ENCODE measurements around the gene RMDN3.

Gene RMDN3

GRCh38 chr15:40746916-40747418, 8.1 kb downstream of the RMDN3 start:
- no peak for DNase-seq (ENCODE audit: low spot score)
- TF ChIP-seq CTCF (IDR thresholded peaks at IDR 0.05; ENCODE audit: extremely low read depth, missing control alignments) = no peak

DNA sequence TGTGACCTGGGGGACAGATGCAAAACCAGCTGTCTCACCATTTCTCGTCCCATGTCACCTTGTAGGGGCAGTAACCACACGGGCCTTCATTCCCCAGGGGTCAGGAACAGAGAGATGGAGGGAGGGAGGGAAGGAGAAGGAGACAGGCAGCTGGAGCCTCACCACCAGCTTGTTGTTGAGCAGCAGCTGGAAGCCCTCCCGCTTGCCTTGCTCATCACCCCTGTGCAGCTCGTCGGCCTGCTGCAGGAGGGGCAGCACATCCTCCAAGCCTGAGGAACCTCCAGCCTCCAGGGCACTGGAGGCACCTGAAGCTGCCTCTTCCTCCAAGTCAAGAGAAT, 10.3 kb downstream of the RMDN3 start:
- no peak for TF ChIP-seq CTCF (IDR thresholded peaks at IDR 0.05; ENCODE audit: extremely low read depth, missing control alignments)
- DNase-seq (ENCODE audit: low spot score) = no peak

DNA sequence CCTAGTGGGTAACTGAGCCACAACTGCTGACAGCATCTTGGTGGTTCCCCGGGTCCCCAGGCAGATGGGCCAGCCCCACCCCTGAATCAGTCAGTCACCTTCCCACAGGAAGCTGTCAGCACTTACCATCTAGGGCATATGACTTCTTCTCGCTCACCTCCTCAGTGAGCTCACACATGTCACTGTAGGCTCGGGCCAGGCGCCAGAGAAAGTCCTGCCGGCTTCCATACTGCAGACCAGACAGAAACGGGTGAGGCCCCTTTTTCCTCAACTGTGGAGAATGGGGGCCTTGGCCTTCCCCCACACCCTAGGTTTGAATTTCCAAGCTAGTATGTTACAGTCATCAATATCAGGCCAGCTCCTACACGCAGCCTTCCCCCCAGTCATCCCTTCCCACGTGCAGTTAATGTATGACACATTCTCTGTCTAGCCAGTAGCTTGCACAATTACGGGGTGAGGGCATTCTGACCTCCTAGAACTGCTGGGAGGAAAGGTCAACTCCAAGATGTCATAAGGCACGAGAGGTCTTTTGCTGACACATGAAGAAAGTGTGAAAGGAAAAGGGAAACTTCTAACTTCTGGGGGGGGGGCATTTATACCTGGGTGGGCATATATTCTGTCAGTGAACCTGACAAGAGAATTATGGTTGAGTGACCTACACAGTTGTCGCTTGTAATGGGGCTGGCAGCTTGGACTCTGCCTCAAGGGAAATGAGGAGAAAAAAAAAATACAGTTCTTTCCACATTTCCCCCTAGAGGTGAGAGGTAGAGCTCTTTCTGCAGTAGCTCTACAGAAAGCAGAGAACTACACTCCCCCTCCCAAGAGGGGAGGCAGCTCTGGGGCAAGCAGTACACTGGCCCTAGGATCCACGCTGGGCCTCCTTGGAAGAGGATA, 10.9 kb downstream of the RMDN3 start:
- no peak for TF ChIP-seq CTCF (IDR thresholded peaks at IDR 0.05; ENCODE audit: extremely low read depth, missing control alignments)
- DNase-seq (ENCODE audit: low spot score) = no peak

GRCh38 chr15:40743485-40743901, 11.6 kb downstream of the RMDN3 start:
- no peak for TF ChIP-seq CTCF (IDR thresholded peaks at IDR 0.05; ENCODE audit: extremely low read depth, missing control alignments)
- DNase-seq (ENCODE audit: low spot score) = no peak

- no peak for DNase-seq (ENCODE audit: low spot score)
- TF ChIP-seq CTCF (IDR thresholded peaks at IDR 0.05; ENCODE audit: extremely low read depth, missing control alignments) = no peak
These were observed 15.2 kb downstream of the RMDN3 start for GRCh38 chr15:40739854-40740253.

DNA sequence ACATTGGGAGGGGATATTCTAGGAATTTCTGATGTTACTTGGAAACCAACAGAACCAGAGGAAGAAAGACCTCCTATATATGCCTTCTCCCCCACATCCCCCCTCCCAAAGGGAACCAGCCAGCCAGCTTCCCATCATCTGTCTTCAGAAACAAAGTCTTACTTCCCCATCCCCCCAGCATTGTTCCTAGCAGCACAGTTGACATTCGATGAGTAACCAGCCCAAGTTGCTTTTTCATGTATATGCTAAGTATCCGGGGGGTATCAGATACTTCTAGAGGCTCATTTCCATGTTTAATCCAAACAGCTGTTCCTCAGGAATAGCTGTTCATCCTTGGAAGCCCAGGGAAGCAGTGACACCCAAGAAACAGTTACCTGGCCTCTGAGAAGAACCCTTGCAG, 16.0 kb downstream of the RMDN3 start:
- no peak for DNase-seq (ENCODE audit: low spot score)
- no peak for TF ChIP-seq CTCF (IDR thresholded peaks at IDR 0.05; ENCODE audit: extremely low read depth, missing control alignments)

DNA sequence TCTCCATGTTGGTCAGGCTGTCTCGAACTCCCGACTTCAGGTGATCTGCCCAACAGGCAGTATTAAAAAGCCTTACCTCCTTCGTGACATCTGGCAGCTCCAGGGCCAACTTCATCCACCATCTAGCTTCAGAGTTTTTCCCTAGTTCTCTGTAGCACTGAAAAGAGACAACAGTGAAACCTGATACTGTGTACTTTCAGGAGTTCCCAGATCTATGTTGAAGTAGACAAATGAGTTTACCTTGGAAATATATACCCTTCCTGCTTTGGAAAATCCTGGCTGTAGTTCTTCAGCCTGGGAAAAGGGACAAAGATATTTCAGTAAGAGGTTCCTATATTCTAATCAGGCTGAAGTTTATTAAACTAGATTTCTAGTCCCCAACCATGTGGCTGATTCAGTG, 18.0 kb downstream of the RMDN3 start:
- TF ChIP-seq CTCF (IDR thresholded peaks at IDR 0.05; ENCODE audit: extremely low read depth, missing control alignments) = no peak
- DNase-seq (ENCODE audit: low spot score) = no peak

All from GM20000 (cell line).